Germinal center (tissue), 1 donor: Measurements from ENCODE around the gene ARFGAP1.
"Not testable (repeated sequence)": the region's sequence is repeated elsewhere in the genome, so short reads cannot be mapped to it uniquely, and the experiment has no call there.

Experiments
- DNase-seq: peaks from one replicate; pipeline ENCODE4 v3.0.0; 2012; ENCODE audit warnings: mixed read lengths, low spot score

The ARFGAP1 gene

GRCh38 chr20:63334356-63334755 is 61.7 kb downstream of the ARFGAP1 start:
- no peak for DNase-seq

- not testable (repeated sequence) for DNase-seq
Measured at GRCh38 chr20:63335060-63335459, 62.4 kb downstream of the ARFGAP1 start.

GRCh38 chr20:63335711-63336110 is 63.1 kb downstream of the ARFGAP1 start:
- DNase-seq: no peak

- no peak for DNase-seq
Measured at GRCh38 chr20:63336232-63336752, 63.7 kb downstream of the ARFGAP1 start.

- no peak for DNase-seq
Measured at GRCh38 chr20:63337786-63338420, 65.3 kb downstream of the ARFGAP1 start.
